Prostate gland (tissue), 2 donors: ENCODE data around the gene TESK1.

Experiments
- CTCF ChIP-seq, 4 experiments: fragments of 200-600 bp in 2 of 4; fragments of 450-650 bp in 2 of 4; sonication (generic) in 2 of 4; IDR thresholded peaks; 1 replicate in 3 of 4; 2 replicates in 1 of 4; pipeline ENCODE4 v1.5.1; 2016 to 2019; ENCODE audit warnings: antibody characterized with exemption in 4 of 4, mild to moderate bottlenecking in 2 of 4, moderate library complexity in 2 of 4
- POLR2A ChIP-seq: fragments of 450-650 bp; IDR thresholded peaks from one replicate; pipeline ENCODE4 v1.6.1; 2016; ENCODE audit warnings: antibody characterized with exemption, mild to moderate bottlenecking

- TF ChIP-seq POLR2A = no peak
- no peak for TF ChIP-seq CTCF (IDR thresholded peaks at IDR 0.05)
Observed at GRCh38 chr9:35594471-35594870, 10.6 kb upstream of the TESK1 start.
